ENCODE results near the gene RARB.

GRCh38 chr3:25586167-25586505 lies 158.1 kb downstream of the RARB start:
- TF ChIP-seq CTCF (IDR thresholded peaks at IDR 0.05; ENCODE audit: low read length), result no peak
- TF ChIP-seq EZH2 (IDR thresholded peaks at IDR 0.05; ENCODE audit: borderline replicate concordance, low read length), result no peak
